HFF-Myc (cell line): Measurements from ENCODE around the gene SRGAP3.
A peak's percentile ranks its signal among the peaks of the same experiment; 100 is the strongest.

Experiments used
- DNase-seq: peaks from one replicate; pipeline ENCODE4 v3.0.0-alpha.2; 2011; ENCODE audit warnings: low read depth; ENCODE audit errors: extremely low read depth
- H3K4me3 ChIP-seq: replicated peaks from 2 replicates; pipeline ENCODE4 v1.5.1; 2011; ENCODE audit warnings: low read depth, mild to moderate bottlenecking, control low read depth, low read length
- CTCF ChIP-seq: IDR thresholded peaks from 2 replicates; pipeline ENCODE4 v1.5.1; 2012; ENCODE audit warnings: mild to moderate bottlenecking, low read depth, low read length, control low read depth; ENCODE audit errors: missing control alignments

SRGAP3 gene

GRCh38 chr3:9222049-9222448 lies 27.4 kb downstream of the SRGAP3 start:
- no peak overlapping the region for H3K4me3 ChIP-seq
- TF ChIP-seq CTCF, result no peak
- no peak for DNase-seq

- no peak for DNase-seq
- no peak for TF ChIP-seq CTCF
- H3K4me3 ChIP-seq, result no peak overlapping the region
Observed at GRCh38 chr3:9218514-9218846, 31.0 kb downstream of the SRGAP3 start.

DNA sequence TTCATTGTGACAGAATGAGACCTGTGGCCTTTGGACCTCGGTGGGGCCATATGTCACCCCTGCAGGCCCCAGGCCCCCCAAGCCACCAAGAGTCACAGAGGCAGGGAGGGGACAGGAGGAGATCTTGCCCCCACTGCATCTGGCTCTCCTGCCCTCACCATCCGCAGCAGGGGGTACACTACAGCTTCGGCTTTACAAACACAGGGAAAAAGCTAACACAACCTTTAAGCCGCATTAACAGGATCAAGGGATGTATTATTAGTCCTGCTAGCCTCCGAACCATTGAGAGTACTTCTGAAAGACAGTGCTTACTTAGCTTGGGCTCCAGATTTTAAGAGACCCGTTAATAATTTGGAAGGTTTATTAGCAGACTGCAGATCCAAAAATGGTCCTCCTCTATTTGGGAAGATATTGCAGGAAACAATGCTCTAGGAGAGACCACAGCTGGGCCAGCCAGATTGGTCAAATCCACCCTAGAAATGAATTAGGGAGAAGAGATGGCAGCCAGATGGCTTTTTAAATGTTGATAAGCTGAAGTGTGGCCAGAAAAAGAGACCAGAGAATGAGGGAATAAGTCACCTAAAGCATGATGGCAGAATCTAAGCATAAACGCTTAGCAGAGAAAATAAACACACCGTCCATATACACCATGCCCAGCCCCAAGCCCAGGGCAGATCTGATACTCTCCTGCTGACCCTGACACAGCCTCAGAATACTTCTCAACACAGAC lies 31.5 kb downstream of the SRGAP3 start:
- H3K4me3 ChIP-seq, result no peak overlapping the region
- TF ChIP-seq CTCF, result no peak
- DNase-seq, result no peak

GRCh38 chr3:9216736-9217135 lies 32.7 kb downstream of the SRGAP3 start:
- H3K4me3 ChIP-seq, result no peak overlapping the region
- no peak for TF ChIP-seq CTCF
- DNase-seq, result no peak

DNA sequence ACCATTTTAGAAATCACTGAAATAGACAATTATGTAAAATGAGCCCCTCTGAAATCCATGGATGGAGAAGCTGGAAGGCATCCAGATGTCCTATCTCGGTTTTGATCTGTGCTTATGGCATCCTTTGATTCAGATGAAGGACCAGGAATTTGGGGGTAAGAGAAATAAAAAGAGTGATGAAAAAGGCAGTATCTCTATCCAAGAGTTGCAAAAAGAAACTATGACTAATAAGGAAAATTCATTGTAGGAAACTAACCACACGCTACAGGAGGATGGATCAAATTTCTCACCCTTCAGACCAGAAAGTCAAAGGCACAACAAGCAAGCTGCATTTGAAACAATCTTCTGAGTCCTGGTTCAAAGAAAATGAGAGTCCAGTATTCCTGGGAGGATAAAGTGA lies 34.8 kb downstream of the SRGAP3 start:
- no peak overlapping the region for H3K4me3 ChIP-seq
- TF ChIP-seq CTCF, result no peak
- DNase-seq, result peak; percentile 24

DNA sequence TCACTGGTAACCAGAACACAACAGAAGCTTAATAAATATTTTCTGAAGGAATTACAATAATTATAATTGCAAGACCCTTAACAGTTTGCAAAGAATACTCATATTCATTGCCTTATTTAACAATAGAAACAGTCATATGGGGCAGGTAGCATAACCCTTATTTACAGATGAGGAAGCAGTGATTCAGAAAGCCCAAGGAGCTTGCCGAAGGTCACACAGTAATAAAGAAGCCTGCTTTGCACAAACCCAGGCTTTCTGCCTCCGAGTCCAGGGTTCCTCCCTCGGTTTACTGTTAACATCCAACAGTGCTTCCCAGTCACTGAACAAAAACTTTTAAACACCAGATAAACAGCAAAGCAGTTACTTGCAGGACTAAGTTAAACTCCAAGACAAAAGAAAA lies 35.3 kb downstream of the SRGAP3 start:
- no peak overlapping the region for H3K4me3 ChIP-seq
- no peak for TF ChIP-seq CTCF
- no peak for DNase-seq

- no peak for TF ChIP-seq CTCF
- no peak overlapping the region for H3K4me3 ChIP-seq
- DNase-seq, result no peak
Observed at GRCh38 chr3:9213019-9213634, 36.3 kb downstream of the SRGAP3 start.
